AG04450 (cell line): Measurements from ENCODE around the gene NSUN6. TPM values are rescaled to one million over a fixed set of nuclear protein-coding genes. Genes with fewer than 3 reads are reported as not detected.

Experiments used
- CTCF ChIA-PET: fragments of 300-600, 350-600 bp; formaldehyde crosslinking; extraction: SDS; loops from one replicate; lab custom pipeline; 2022; ENCODE audit warnings: antibody characterized with exemption, inconsistent platforms; lab: Charles Lee
- POLR2A ChIA-PET: fragments of 350-600 bp; formaldehyde crosslinking; extraction: SDS; loops from one replicate; lab custom pipeline; 2021; ENCODE audit warnings: antibody characterized with exemption, inconsistent platforms; lab: Yijun Ruan, JAX
- DNase-seq: peaks from one replicate; pipeline ENCODE4 v3.0.0-alpha.2; 2011; ENCODE audit warnings: low read depth, low spot score
- H3K27ac ChIP-seq: one replicate; pipeline ENCODE4 v1.5.1; 2012; ENCODE audit warnings: low read depth, low read length, control low read depth
- H3K27me3 ChIP-seq: one replicate; pipeline ENCODE4 v1.6.0; 2012; ENCODE audit warnings: low read length; ENCODE audit not compliant: control insufficient read depth, insufficient read depth
- H3K4me3 ChIP-seq: 2 replicates; pipeline ENCODE4 v1.5.1; 2011; ENCODE audit warnings: mild to moderate bottlenecking, low read depth, low read length, control low read depth
- H3K9me3 ChIP-seq: 2 replicates; pipeline ENCODE4 v1.5.1; 2012; ENCODE audit warnings: low read length; ENCODE audit not compliant: control insufficient read depth, insufficient read depth
- polyA plus RNA-seq: library from polyadenylated mRNA; depleted of rRNA; stranded (reverse); fragments of >200 nt; gene quantifications from 2 replicates; pipeline ENCODE4 v1.2.3, GENCODE V29; 2011
- TF ChIP-seq, protein P1 (sequence below): IDR thresholded peaks from 2 replicates; pipeline ENCODE4 v1.5.1; 2011; ENCODE audit warnings: low read depth, low read length, control low read depth, inconsistent platforms

Gene NSUN6
- polyA plus RNA-seq, 1 experiment = 7.6 TPM

DNA sequence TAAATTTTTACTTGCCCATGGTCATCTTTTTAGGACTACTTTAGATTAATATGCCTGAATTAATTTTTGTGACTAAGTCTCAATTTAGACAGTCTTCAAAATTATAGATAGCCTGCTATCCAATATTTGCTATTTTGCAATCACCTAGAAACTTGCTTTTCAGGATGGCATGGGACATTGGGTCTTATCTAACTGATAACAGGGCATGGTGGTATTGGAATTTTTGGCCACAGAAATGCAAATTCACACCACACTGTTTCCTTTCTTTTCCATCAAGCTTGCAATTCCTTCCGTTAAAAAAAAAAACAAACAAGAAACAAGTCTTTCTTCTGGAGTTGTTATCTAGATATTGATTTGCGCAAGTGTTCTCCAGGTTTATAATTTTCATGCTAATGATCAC is 16.6 kb upstream of the NSUN6 start:
- TF ChIP-seq, protein P1, sequence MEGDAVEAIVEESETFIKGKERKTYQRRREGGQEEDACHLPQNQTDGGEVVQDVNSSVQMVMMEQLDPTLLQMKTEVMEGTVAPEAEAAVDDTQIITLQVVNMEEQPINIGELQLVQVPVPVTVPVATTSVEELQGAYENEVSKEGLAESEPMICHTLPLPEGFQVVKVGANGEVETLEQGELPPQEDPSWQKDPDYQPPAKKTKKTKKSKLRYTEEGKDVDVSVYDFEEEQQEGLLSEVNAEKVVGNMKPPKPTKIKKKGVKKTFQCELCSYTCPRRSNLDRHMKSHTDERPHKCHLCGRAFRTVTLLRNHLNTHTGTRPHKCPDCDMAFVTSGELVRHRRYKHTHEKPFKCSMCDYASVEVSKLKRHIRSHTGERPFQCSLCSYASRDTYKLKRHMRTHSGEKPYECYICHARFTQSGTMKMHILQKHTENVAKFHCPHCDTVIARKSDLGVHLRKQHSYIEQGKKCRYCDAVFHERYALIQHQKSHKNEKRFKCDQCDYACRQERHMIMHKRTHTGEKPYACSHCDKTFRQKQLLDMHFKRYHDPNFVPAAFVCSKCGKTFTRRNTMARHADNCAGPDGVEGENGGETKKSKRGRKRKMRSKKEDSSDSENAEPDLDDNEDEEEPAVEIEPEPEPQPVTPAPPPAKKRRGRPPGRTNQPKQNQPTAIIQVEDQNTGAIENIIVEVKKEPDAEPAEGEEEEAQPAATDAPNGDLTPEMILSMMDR = no peak
- no peak for DNase-seq
- POLR2A ChIA-PET = interaction anchor here (1.8 kb wide), 1 partner anchor 9 kb away, joined by 9 read pairs; no protein-coding TSS in a partner anchor
- no peak overlapping the region for H3K27ac ChIP-seq
- CTCF ChIA-PET = interaction anchor here (0.7 kb wide), 1 partner anchor 1140 kb away, joined by 3 read pairs; no protein-coding TSS in a partner anchor
- no peaks in the 10 kb centered on the region for H3K9me3 ChIP-seq
- H3K27me3 ChIP-seq = no peaks in the 10 kb centered on the region
- no peak overlapping the region for H3K4me3 ChIP-seq

DNA sequence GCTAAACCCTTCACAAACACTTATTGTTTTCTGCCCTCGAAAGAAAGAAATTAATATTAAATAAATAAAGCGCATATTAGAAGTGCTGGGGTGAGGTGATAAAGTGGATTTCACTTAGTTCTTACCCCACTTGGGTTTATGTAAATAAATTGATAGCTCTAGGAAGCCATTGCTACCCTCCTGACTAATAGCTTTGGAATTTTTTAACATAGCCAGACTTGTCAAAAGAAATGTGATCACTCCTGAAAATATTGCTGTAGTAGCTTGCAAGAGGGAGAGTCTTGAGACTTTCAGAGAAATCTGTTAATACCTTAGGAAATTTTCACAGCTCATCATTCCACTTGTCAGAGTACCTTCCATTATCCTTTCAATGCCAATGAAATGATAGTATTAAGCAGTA is 15.4 kb upstream of the NSUN6 start:
- TF ChIP-seq, protein P1 = no peak
- DNase-seq = no peak
- POLR2A ChIA-PET = interaction anchor here (0.9 to 1.8 kb wide), 2 partner anchors 8 to 33 kb away, joined by 3 to 9 read pairs; no protein-coding TSS in a partner anchor
- H3K4me3 ChIP-seq = no peak overlapping the region; the same call in 1 of the 2 replicates
- CTCF ChIA-PET = no interaction called here
- H3K27me3 ChIP-seq = no peaks in the 10 kb centered on the region
- H3K9me3 ChIP-seq = no peaks in the 10 kb centered on the region
- no peak overlapping the region for H3K27ac ChIP-seq

- peak overlapping the region; percentile 14 for H3K4me3 ChIP-seq
- H3K27ac ChIP-seq = no peak overlapping the region
- CTCF ChIA-PET = no interaction called here
Observed at GRCh38 chr10:18665815-18666558, 14.6 kb upstream of the NSUN6 start.

GRCh38 chr10:18664841-18665478 is 13.6 kb upstream of the NSUN6 start:
- no peaks in the 10 kb centered on the region for H3K9me3 ChIP-seq
- no peak overlapping the region for H3K27ac ChIP-seq
- DNase-seq = no peak
- H3K27me3 ChIP-seq = no peaks in the 10 kb centered on the region
- CTCF ChIA-PET = no interaction called here
- H3K4me3 ChIP-seq = no peak overlapping the region
- POLR2A ChIA-PET = no interaction called here
- TF ChIP-seq, protein P1 = no peak

More at GRCh38 chr10:18665815-18666558, 14.6 kb upstream of the NSUN6 start:
- TF ChIP-seq, protein P1 = no peak
- H3K27me3 ChIP-seq = no peaks in the 10 kb centered on the region
- no peak for DNase-seq
- H3K9me3 ChIP-seq = no peaks in the 10 kb centered on the region
- POLR2A ChIA-PET = no interaction called here
